GM13976 (cell line): Measurements from ENCODE around the gene FAM117A.

ENCODE experiments used
- DNase-seq: peaks from one replicate; pipeline ENCODE4 v3.0.0; 2012; ENCODE audit warnings: low spot score
- in situ Hi-C: fragments of 300-500 bp; cut with MboI; formaldehyde crosslinking; loops from one replicate; pipeline ENCODE4 v1.12.0; 2022; ENCODE audit warnings: low sequenced_read_pairs, mixed read lengths, inconsistent platforms; ENCODE audit not compliant: unreplicated experiment
- TF ChIP-seq, protein P1 (sequence below): IDR thresholded peaks from 2 replicates; pipeline ENCODE4 v1.5.1; 2012; ENCODE audit warnings: borderline replicate concordance, mild to moderate bottlenecking; ENCODE audit not compliant: insufficient read depth; ENCODE audit errors: extremely low read depth, missing control alignments, control extremely low read depth

The FAM117A gene

DNA sequence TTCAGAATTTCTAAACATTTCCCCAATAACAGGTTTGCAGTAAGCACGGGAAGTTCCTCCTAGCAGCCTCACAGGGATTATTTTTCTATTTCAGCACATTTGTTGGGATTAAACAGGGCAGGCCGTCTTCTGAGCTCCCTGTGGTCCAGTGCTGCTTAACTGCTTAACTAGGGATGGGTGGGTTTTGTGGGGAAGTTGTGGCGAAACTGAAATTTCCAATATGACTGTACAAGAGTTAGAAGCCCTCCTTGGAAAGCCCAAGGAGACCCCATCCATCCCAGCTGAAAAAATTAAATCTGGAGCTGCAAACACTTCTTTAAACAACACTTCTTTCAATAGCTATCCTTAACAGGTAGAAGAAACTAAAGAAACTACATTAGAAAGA, 22.2 kb downstream of the FAM117A start:
- no peak for DNase-seq
- TF ChIP-seq, protein P1, sequence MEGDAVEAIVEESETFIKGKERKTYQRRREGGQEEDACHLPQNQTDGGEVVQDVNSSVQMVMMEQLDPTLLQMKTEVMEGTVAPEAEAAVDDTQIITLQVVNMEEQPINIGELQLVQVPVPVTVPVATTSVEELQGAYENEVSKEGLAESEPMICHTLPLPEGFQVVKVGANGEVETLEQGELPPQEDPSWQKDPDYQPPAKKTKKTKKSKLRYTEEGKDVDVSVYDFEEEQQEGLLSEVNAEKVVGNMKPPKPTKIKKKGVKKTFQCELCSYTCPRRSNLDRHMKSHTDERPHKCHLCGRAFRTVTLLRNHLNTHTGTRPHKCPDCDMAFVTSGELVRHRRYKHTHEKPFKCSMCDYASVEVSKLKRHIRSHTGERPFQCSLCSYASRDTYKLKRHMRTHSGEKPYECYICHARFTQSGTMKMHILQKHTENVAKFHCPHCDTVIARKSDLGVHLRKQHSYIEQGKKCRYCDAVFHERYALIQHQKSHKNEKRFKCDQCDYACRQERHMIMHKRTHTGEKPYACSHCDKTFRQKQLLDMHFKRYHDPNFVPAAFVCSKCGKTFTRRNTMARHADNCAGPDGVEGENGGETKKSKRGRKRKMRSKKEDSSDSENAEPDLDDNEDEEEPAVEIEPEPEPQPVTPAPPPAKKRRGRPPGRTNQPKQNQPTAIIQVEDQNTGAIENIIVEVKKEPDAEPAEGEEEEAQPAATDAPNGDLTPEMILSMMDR = no peak
- in situ Hi-C loops = no loop called here

- TF ChIP-seq, protein P1 = no peak
- in situ Hi-C loops = no loop called here
- DNase-seq = peak; percentile 59
Observed at GRCh38 chr17:49741009-49741691, 22.8 kb downstream of the FAM117A start.

GRCh38 chr17:49739641-49740271, 24.2 kb downstream of the FAM117A start:
- TF ChIP-seq, protein P1 = no peak
- DNase-seq = peak; percentile 64
- in situ Hi-C loops = no loop called here

DNA sequence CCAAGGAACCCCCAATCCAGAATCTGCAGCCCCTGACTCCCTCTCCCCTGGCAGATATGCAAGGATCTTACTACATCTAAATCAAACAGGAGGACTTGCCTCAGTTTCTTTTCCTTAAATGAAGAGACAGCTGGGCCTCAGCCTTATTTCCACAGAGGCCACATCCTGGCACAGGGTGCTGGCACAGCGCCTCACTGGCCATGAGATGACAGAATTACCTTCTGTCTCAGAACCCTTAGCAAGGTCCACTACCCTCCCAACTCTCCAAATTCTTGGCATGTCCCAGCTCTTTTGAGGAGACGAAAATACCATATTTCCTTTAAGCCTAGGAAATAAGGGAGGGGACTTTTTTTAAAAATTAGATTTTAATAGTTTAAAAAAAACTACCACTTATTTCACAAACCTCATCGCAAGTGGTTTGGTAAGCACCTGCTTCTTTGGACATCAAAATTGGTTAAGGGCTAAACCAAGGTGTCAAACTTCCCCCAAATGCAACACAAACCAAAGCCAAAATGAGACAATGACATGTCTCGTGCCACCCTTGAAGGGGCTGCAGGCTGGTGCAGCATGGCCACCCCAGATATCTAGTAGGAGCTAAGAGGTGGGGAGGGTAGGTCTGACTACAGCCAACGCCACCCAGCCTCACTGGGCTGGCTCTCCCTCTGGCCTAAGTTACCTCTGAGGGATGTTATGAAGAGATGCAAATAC, 25.3 kb downstream of the FAM117A start:
- DNase-seq = no peak
- TF ChIP-seq, protein P1 = no peak
- in situ Hi-C loops = no loop called here

DNA sequence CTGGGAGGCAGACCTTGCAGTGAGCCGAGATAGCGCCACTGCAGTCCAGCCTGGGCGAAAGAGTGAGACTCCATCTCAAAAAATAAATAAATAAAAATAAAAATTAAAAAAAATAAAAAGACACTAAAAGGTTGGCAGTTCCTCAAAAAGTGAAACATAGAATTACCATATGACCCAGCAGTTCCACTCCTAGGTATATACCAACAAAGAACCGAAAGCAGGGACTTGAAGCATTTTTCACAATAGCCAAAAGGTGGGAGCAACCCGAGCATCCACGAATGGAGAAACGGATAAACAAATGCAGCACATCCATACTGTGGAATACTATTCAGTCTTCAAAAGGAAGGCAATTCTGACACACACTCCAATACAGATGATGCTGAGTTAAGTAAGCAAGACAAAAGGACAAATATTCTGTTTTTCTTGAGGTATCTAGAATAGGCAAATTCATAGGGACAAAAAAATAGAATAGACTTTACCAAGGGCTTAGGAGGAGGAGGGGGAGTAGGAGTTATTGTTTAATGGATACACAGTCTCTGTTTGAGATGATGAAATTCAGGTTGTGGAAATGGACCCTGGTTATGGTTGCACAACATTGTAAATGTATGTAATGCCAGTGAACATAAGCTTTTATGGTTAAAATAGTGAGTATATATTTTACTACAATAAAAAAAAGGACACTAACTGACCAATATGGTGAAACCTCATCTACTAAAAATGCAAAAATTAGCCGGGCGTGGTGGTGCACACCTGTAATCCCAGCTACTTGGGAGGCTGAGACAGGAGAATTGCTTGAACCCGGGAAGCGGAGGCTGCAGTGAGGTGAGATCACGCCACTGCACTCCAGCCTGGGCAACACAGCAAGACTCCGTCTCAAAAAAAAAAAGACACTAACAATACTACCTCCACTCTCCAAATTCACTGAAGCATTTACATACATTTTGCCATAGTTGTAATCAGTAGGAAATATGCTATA, 29.1 kb downstream of the FAM117A start:
- in situ Hi-C loops = no loop called here
- TF ChIP-seq, protein P1 = no peak
- DNase-seq = no peak

- in situ Hi-C loops = no loop called here
- TF ChIP-seq, protein P1 = no peak
- DNase-seq = no peak
Observed at GRCh38 chr17:49731435-49731831, 32.5 kb downstream of the FAM117A start.
